Stimulated activated CD4-positive, alpha-beta T cell treated with anti-CD3 and anti-CD28 coated beads, Interleukin-2, amount 100 ng/mL, for 24 hours (primary cell): ENCODE results near the gene YKT6.
"Not testable (repeated sequence)": the region's sequence is repeated elsewhere in the genome, so short reads cannot be mapped to it uniquely, and the experiment has no call there.

ENCODE experiments used
- DNase-seq, 2 donors: peaks; one replicate each; pipeline ENCODE4 v3.0.0-alpha.2; 2020

The YKT6 gene

DNA sequence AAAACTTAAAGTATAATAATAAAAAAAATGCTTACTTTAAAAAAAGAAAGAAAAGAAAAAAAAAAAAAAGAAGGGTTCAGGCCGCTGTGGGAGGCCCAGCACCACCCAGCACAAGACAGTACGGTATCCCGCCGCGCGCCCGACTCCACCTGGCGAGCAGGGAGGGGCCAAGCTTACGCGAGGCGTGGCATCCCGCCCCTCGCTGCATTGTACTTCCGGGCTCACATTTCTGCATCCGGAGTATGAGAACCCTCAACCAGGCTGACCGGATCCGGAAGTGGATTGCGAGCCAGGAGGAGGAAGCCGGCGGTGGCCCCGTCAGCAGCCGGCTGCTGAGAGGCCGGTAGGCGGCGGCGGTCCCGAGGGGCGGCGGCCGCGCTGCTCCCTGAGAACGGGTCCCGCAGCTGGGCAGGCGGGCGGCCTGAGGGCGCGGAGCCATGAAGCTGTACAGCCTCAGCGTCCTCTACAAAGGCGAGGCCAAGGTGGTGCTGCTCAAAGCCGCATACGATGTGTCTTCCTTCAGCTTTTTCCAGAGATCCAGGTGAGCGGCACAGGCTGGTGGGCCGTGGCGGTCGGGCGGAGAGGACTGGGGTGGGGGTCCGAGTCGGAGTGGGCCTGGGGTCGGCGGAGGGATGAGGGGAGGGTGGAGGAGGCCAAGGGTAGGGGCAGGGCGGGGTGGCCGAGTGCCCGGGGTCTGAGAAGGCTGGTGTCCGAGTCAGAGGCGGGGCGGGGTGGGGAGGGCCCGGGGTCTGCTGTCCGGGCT is at the start of gene YKT6:
TSS of gene YKT6 (plus strand) at position 280 of the 763 bp plus-strand sequence. CDS start at position 438, 158 bp downstream.
- DNase-seq = peak; percentile 95 to 96

DNA sequence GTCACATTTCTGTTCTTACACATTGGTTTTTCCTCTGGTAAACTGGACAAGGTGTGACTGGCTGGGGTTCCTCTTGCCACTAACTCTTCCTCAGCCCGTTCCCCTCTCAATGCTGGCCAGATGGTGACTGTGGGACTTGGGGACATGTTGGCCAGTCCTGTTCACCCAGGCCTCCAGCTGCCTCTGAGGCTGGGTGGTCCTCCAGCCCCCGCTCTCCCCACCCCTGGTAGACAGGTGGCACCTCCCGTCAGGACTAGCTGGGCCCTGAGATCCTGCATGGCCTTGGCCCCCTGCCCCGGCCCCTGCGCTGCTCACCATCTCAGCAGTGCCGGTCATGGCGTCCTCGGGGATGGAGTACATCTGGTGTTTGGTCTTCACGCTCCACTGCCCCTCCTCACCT is 48.8 kb upstream of the YKT6 start:
- no peak for DNase-seq

DNA sequence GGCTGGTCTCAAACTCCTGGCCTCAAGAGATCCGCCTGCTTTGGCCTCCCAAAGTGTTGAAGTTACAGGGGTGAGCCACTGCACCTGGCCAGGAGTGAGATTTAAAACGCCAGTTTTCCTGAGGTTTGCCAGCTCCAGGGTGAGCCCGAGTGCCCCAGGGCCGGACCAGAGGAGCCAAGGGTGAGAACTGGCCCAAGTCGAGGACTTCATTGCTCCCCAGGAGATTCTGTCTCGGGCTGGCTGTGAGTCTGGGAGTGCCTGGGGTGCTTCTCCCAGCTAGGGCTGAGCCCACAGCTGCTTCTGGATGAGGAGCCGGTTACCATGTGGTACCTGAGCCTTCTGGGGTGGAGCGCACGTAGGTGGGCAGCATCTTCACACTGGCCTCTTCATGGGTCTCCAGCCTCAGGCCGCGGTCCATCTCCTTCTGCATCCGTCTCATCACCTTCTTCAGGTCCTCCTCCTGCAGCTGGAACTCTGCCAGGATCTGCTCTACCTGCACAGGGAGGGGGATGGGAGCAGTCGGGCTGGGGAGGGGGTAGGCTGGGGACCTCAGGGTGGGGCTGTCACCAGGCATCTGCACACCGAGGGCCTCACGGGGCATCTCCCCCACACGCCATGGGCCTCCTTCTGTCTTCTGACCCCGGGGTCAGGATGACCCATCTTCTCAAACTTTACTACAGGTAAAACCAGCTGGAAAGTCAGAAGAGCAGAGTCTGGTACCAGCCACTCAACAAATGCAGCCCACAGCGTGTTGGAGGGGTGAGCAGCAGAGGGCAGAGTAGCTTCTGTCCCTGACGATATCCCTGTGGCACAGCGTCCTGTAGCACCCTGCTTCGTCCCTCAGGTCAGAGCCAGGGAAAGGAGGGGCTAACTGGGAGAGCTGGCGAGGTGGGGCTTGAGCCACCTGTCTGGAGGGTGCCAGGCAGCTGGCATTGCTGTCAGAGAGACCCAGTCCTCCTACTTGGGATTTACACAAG is 47.5 kb upstream of the YKT6 start:
- DNase-seq = no peak

DNA sequence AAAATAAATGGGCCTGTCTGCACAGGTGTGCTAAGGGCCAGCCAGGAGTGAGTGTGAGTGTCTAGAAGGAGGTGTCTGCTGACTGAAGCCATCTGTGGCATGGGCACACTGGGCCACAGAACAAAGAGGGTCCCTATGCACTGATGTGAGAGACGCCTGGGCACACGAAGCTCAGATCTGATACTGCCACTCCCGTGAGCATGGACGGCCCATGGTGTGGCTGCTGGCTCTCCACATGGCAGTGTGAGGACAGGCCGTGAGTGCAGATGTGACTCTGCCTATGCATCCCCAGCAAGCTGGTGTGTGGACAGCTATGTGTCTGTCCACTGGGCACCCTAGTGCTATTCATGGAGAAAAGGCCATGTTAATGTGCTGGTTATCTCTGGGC is 46.8 kb upstream of the YKT6 start:
- no peak for DNase-seq

DNA sequence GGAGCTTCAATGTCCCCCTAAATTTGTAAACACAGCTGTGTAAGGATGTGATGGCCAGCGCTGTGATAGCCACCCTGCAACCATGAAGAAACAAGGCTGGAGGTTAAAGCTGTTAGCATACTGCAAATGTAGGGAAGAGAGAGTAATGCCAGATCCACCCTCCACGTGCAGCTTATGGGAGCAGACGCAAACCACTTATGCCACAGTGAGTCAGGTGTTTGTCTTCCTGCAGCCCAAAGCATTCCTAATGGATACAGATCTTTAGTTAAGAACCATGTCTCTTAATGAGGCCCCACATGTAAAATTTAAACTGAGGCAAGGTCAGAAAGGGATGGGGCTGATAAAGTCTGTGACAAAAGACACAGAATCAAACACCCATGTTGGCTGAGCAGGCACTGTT is 46.1 kb upstream of the YKT6 start:
- no peak for DNase-seq

DNA sequence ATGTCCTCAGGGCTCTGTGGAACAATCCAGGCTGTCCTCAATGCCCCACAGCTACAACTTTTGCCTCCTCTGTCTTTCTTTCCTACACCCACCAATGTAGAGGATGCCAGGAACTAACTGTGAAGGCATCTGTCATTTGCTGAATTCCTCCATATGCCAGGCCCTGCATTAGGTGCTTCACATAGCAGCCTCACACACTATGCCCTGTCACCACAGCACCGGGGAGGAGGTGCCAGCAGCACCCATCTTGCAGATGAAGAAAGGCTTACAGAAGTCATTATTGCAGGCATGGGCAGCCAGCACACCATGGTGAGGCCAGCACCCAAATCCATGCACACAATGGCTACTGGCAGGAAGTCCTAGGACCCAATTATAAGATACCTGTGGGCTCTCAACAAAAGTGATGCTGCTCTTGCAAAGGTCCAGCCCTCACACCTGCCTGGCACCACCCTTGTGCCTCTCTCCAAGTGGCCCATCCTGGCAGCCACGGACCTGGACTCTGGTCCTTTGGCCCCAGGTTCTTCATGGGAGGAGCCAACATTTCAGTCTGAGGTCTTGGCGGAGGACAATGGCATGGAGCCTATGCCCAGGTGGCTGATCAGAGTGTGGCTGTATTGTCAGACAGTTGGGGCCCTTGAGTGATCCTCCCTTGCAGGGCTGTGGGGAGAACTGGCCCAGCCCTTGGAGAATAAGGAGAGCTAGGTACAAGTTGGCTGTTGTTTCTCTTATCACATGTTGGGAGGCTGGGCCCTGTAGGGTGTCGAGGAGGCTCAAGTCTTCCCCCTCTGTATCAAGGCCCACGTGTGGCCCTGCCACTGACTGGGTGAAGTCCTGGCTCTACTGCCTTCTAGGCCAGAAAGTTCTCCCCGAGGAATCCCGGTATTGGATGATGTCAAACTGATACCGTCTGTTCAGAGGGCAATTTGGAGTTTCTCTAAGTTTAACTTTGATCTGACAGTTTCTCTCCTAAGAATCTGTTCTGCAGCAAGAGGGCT is 45.3 kb upstream of the YKT6 start:
- no peak for DNase-seq

DNA sequence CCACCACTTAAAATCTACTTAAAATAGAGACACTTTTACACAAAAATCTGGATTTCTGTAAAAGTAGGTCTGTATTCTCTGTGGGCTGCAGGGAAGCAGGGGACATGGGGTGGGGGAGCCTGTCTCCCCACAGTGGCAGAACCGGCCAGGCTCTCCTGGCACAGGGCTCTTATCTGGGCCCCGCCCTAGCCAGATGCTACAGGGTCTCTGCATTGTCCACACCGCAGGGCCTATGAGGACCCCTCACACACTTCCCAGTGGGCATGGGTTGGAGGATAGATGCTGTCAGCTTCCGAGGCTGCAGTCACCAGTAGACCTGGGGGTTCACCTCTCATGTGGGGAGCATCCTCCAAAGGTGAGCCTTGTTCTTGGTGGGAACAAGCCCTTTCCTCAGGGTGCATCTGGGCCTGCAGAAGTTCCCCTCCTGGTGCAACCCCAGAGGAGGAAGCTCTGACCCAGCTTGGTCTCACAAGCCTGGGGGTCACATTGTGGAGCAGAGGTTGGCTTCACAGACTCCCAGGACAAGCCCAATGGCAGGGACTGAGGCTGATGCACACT is 44.2 kb upstream of the YKT6 start:
- no peak for DNase-seq

DNA sequence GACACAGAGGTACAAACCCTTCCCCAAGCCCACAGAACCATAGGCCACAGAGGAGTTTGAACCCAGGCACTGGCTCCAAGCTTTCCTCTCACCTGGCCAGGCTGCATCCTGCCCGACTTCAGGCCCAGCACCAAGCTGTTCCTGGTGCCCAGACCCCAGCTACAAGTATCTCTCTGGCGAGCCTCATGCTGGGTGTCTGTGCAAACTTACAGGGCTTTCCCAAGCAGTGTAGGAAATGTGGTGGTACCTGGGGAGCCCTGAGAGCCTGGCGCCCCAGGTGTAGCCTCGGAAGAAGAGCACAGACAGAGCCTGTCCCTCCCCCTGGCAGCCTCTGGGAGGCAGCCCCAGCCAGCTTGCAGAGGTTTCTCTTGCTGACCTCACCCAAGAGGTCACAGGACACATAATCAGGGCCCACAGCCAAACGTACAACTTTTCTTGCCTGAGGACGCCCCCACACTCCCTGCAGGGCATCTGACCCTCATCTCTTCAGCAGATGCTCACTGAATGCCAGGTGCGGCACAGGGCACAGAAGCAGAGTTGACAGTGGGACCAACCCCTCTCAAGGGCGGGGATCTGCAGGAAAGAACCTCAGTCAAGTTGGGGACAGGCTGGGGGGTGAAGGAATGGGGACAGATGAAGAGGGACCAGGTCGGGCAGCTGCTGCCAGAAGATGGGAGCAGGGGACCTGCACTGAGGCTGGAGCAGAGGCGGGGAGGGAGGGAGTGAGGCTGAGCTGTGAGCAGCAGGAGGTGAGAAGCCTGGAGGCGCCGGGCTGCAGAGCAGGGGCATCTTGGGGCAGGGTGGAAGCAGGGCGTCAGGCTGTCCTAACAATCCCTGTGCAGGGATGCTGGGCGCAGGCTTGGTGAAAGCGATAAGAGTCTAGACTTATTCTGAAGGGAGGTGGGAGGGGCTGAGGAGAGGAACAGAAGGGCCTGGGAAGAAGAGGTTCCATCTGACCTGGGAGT is 43.4 kb upstream of the YKT6 start:
- no peak for DNase-seq

DNA sequence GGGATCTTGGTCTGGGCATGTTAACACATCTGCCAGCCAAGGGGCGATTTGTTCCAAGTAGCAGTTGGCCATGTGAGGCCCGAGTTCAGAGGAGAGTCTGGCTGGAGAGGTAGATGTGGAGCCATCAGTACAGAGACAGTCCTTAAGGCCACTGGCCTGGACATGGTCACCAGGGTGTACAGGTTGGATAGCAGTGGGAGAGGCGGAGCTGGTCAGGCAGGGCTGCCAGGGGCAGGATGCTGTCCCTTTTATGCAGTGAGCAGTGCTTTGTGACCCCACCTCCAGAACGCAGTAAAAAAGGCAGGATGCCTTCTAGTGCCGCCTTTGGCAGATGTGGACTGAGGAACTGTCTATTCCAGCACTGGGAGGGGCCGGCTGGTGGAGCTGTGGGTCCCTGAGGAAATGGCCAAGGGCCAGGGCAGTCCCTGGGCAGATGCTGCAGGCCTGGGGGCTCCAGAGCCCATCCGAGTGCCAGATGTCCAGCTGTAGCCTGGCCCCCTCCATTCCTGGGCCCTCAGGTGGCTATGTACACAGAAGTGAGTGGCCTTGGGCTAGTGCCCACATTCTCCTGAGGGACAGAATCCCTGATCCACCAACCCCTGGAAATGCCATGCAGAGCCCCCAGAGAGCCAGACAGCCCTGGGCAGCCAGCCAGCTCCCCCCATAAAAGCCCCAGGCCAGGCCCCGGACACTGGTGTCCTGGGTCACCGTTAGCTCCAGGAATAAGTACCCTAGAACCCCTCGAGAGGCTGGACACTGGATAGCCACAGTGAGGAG is 42.5 kb upstream of the YKT6 start:
- DNase-seq = no peak

DNA sequence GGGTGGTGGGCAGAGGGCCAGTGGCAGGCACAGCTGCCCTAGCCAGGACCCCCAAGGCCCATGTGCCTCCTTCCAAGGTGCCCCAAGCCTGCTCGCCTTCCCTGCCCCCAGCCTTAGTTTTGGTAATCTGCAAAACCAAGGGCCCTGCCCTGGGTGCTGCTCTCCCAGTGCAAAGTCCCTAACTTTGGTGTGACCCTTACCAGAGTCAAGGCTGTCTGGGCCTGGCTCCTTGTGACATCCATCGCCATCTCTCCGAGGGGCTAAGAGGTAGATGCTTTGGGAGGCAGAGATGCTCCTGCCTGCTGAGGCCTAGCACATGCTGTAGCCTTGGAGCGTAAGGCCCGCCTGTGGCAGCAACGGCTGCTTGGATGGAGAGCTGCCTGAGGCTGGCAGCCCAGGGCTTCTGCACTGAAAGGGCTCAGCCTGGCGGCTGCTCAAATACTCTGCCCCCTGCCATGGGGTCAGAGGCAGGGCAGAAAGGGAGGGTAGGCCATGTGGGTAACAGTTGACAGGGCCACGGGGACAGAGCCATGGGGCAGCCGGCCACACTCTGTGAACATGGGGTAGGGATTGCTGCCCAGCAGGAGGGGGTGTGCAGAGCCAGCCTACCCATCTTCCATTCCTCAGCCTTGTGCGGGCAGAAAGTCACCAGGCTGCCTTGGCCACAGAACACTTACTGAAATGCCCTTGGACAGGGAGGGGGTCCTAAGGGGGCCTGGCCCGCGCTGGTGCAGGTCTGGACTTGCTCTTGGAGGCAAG is 41.7 kb upstream of the YKT6 start:
- no peak for DNase-seq

DNA sequence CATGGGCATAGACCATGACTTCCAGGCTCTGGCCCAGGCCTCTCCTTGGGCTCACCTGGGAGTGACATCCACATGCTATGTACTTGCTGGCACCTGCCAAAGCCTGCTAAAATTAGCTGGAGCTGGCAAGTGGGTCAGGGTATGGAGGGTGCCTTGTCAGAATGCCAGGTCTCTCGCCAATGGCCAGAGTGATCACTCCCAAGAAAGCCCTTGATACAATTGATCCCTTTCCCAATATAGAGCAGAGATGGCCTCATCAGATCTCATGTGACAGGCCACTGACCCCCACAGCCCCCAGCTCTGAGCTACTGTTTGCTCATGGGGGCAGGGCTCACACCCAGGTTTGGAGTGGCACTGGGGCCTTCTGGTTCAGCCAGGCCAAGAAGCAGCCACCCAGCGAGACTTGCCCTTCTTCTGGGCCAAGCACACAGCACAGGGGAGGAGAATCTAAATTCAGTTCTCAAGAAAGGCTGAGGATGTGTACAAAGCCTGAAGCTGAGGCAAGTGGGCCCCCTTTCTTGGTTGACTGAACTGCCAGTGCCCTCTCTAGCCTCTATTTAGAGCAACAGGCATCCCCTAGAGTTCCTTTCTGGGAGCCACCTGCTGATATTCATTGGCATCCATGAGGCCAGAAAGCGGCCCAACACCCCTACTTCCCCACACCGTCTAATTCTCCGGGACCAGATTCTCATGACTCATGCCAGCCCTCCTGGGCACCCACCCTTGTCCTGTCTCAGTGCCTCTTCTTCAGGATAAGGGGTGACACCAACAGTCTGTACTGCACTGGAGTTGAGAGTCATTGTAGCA is 40.8 kb upstream of the YKT6 start:
- DNase-seq = no peak

DNA sequence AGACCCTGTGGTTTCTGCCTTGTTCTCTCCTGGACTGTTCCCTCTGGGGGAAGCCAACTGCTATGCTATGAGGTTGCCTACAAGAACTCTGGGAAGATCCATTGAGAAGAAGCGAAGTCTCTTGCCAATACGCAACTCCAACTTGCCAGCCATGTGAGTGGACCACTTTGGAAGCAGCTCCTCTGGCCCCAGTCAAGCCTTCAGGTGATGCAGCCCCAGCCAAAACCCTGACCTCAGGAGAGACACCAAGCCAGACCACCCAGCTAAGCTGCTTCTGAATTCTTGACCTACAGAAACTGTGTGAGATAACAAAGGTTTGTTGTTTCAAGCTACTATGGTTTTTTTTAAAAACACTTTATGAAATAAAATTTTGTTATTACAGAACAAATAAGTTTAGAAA is 39.4 kb upstream of the YKT6 start:
- no peak for DNase-seq

DNA sequence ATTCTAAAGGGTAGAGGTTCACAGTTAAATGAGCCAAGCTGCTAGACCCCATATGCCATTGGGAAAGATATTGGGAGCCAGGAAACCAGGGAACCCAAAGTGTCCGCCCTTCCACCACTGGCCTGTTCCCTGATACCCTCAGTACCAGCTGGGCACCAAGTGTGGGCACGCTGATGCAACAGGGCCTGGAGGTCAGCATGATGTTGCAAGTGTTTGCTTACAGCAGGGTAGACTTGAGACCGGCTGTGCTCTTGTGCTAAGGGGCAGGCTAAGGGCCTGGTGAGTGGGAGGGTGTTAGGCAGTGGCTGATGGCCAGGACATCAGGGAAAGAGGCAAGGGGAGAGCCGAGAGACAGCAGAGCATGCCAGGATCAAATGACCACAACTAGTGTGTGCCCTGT is 38.6 kb upstream of the YKT6 start:
- no peak for DNase-seq

DNA sequence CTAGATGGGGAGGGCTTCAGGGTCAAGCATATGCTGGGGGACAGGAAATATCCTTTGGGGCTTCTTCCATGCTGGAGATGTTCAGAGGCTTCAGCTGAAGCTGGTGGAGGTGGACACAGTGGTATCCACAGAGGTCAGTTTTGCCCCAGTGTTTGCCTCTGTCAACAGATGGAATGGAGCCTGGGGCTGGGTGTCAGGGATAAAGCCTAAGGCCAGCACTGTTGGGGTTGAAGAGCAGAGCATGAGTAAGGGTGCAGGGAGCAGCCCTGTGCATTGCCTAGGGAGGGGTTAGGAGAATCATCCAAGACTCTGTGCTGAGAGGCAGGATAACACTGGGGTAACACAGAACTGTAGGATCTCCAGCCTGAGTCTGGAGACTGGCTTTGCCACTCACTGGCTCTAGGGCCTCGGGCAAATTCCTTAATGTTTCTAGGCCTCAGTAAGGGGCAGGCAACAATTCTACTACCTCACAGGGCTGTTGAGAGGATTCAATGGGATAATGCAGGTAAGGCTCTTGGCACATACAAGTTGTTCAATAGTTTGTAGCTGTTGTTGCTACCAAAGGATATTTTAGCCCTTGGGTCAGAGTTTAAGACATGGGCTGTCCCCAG is 37.9 kb upstream of the YKT6 start:
- no peak for DNase-seq

DNA sequence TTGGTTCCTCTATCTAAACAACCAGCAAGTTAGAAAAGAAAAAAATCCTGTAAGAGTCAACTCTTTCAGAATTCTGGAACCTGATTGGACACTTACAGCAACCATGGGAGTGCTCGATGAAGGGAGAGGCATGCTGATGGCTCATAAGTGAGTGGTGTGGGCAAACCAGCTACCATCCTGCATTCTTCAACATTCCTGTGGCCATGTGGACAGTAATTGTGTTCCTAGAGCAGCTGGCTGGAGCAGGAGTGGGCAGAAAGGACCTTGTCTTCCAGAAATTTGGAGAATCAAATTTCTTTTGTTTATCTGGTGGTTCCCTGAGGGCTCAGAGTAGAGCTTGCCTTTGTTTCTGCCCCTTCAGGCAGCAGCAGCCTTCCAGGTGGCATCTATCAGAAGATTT is 37.2 kb upstream of the YKT6 start:
- no peak for DNase-seq

DNA sequence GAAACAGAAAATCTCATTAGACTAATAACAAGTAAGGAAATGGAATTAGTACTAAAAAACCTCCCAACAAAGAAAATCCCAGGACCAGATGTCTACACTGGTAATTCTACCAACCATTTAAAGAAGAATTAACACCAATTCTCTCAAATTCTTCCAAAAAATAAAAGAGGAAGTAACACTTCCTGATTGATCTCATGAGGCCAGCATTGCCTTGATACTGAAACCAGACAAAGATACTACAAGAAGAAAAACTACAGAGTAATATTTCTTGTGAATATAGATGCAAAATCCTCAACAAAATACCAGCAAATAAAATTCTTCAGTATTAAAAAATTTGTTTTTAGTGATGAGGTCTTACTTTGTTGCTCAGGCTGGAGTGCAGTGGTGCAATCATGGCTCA is 32.9 kb upstream of the YKT6 start:
- no peak for DNase-seq

DNA sequence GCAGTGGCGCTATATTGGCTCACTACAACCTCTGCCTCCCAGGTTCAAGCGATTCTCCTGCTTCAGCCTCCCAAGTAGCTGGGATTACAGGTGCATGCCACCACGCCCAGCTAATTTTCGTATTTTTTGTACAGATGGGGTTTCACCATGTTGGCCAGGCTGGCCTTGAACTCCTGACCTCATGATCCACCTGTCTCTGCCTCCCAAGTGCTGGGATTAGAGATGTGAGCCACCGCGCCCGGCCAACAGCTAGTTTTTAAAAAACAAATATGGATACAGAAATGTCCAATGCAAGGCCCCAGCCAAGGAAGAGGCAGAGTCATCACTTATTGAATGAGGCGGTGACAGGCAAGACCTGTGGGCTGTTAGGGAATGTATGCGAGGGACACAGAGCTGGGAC is 28.9 kb upstream of the YKT6 start:
- not testable (repeated sequence) for DNase-seq

DNA sequence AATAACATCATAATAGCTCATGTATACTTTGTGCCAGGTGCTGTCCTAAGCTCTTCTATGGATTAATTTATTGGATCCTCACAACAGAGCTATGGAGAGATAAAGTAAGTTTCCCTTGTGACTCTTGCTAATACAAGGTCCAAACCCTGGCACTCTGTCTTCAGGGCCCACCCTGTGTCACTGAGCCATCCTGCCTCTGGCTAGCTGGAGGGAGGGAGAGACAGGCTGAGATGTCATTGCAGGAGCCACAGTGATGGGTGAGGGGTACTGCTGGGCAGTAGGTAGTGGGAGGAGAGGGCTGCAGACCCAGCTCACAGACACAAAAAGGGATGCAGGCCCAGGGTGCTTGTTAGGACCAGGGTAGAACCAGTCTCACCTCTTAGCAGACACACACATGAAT is 28.4 kb upstream of the YKT6 start:
- DNase-seq = no peak
